Motor neuron (in vitro differentiated cells): Measurements from ENCODE around the gene NHLRC1. TPM values are rescaled to one million over a fixed set of nuclear protein-coding genes. Genes with fewer than 3 reads are reported as not detected.

Source experiments
- ATAC-seq, 8 experiments: fragments of 200-7000 bp; cut with Tn5 transposase; replicated peaks in 6 of 8; 2 replicates each; pipeline ENCODE4 v1.8.0; 2021; ENCODE audit warnings: mild to moderate bottlenecking in 8 of 8, moderate library complexity in 8 of 8
- H3K27ac ChIP-seq, 2 donors: fragments of 250-450 bp; sonication (Bioruptor Pico); 2 replicates each; pipeline ENCODE4 v1.9.0; 2021; ENCODE audit warnings: antibody characterized with exemption in 2 of 2, mild to moderate bottlenecking in 2 of 2, moderate library complexity in 1 of 2
- H3K4me1 ChIP-seq, 2 donors: fragments of 250-450 bp; sonication (Bioruptor Pico); replicated peaks in 1 of 2; 2 replicates each; pipeline ENCODE4 v1.6.1; 2021; ENCODE audit warnings: antibody characterized with exemption in 2 of 2, mild to moderate bottlenecking in 2 of 2, moderate library complexity in 1 of 2
- H3K4me3 ChIP-seq, 5 donors: fragments of 250-450 bp; sonication (Bioruptor Pico); 2 replicates each; pipeline ENCODE4 v1.9.0; 2021; ENCODE audit warnings: antibody characterized with exemption in 5 of 5, mild to moderate bottlenecking in 5 of 5, moderate library complexity in 4 of 5
- WGBS, 10 experiments: fragments of 450-650 bp; shearing (Covaris generic); methylation state at CpG; one replicate each; pipeline ENCODE4 v1.0.0; 2022; 5-methylcytosine and 5-hydroxymethylcytosine counted together
- in situ Hi-C, 9 experiments: fragments of 400-800 bp; cut with MboI; loops; one replicate each; pipeline ENCODE4 v1.15.0; 2021; ENCODE audit warnings: low sequenced_read_pairs in 9 of 9, low pct_unique_long_range_greater_than_20kb in 2 of 9; ENCODE audit not compliant: unreplicated experiment in 9 of 9
- total RNA-seq, 8 experiments: library from RNA; unstranded; fragments of 300-600 nt; gene quantifications; 2 replicates each; pipeline versions ENCODE4 v1.2.3 to v1.2.4, GENCODE V29; 2022

NHLRC1 gene
- total RNA-seq, 8 experiments from 2014 or later: 0.25 to 2.4 (median 1.6) TPM

DNA sequence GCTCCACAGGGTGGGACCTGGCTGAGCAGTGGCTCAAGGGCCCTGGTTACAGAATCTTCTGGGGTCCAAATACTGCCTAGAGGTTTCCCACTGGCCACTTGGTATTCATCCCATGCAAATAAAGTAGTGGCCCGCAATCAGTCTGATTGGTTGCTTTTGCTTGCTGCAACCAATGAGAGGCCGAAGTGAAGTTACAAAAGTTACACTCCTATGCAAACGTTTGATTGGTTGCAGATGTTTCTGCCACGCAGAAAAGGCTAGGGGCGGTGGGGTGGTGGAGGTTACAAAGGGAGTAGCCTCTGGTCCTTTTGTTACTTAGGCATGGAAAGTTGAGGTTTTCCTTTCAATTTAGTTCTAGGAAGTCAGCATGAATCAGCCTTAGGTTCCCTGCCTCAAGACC, 3.6 kb upstream of the NHLRC1 start:
- no peak overlapping the region for H3K27ac ChIP-seq
- 0 to 65% (median 41%) methylated on average over 1 to 4 of the region's 5 CpGs; no CpG with 5 or more reads in 2 of the 10 experiments for WGBS, 10 experiments
- peaks cover 0 to 2% of the 10 kb centered on the region in 2 donors for H3K4me1 ChIP-seq
- no peak overlapping the region for H3K4me3 ChIP-seq
- peak in 3 of 8 experiments; percentile 12 to 83 (median 71) for ATAC-seq
- in situ Hi-C loops: loop anchor here in 1 of 9 experiments (25.0 kb wide), 1 partner anchor 289 kb away; no protein-coding TSS in a partner anchor

DNA sequence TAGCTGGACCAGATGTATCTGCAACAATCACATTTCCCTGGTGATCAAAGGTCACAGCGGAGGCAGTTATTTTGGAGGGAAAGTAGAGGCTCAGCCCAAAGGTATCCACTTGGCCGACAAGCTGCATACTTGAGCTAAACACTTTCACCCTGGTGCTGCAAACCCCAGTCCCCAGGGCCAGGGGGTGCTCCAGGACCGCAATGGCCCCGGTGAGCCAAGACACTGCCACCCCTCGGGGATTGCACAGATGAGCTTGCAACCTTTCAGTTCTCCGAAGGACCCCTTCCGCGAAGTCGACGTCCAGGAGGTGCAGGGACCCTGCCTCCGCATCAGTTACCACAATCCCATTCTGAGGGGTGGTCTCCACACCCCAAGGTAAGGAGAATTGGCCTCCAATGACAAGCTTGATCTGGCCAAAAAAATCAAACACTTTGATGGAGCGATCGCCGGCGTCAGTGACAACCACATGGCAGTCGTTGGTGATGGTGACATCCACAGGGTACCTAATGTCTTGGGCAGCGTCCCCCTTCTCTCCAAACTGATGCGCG, 823 bp downstream of the NHLRC1 start:
- H3K4me1 ChIP-seq: peaks cover 0 to 2% of the 10 kb centered on the region in 2 donors
- in situ Hi-C loops: loop anchor here in 4 of 9 experiments (25.0 kb wide), 4 partner anchors 109 to 959 kb away; partner anchors contain the start of gene KIF13A (in 1 of the 4)
- 49 to 92% (median 73%) methylated on average over 3 to 13 of the region's 19 CpGs; no CpG with 5 or more reads in 3 of the 10 experiments for WGBS, 10 experiments
- H3K4me3 ChIP-seq: peak overlapping the region in 3 of 5 donors; percentile 33 to 38 (median 34)
- ATAC-seq: no peak
- no peak overlapping the region for H3K27ac ChIP-seq

DNA sequence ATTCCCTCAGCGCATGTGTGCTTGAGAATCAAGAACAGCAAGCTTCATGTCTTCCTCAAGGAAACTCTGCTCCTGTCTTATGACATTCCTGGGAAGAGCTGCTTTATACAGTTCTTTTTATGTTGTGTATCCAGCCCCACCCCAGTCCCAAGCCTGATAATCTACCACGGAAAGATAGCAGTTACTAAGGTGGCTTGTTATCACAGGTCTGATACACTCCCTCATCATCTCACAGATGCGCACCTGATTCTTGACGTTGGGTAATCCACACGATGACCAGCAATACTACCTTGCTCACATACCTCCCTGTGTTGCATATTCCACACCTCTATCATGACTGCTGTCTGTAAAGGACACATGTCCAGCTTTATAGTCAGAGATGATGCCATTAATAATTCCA, 3.2 kb downstream of the NHLRC1 start:
- in situ Hi-C loops: loop anchor here in 4 of 9 experiments (25.0 kb wide), 4 partner anchors 107 to 957 kb away; partner anchors contain the start of gene KIF13A (in 1 of the 4)
- H3K4me1 ChIP-seq: peaks cover 0 to 2% of the 10 kb centered on the region in 2 donors
- WGBS, 10 experiments: 58 to 100% (median 80%) methylated on average over 2 to 4 of the region's 5 CpGs; no CpG with 5 or more reads in 2 of the 10 experiments
- ATAC-seq: no peak
- no peak overlapping the region for H3K4me3 ChIP-seq
- no peak overlapping the region for H3K27ac ChIP-seq

DNA sequence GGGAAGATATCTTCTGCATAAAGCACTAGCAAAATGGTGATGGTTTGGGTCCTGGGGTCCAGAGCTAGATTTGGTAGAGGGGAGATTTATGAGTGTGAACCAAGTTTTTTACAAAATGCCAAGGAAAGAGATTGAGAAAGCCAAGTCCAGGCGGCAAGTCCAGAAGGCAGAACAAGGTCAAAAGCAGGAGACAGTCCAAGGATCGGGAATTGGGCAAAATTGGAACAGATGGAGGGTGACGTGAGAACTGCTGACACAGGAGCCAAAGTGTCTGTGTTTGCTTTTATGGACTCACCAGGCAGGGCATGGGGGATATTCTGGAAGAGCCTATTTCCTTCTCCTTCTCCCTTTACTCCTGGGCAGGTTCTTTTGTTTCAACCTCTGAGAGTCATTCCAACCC, 4.1 kb downstream of the NHLRC1 start:
- Histone ChIP-seq H3K4me3 (no peak overlapping the region), H3K27ac (no peak overlapping the region), H3K4me1 (peaks cover 0 to 2% of the 10 kb centered on the region in 2 donors)
- ATAC-seq: no peak
- WGBS, 10 experiments: 0 to 100% (median 44%) methylated on average over 1 to 3 of the region's 3 CpGs; no CpG with 5 or more reads in 2 of the 10 experiments
- in situ Hi-C loops: loop anchor here in 4 of 9 experiments (25.0 kb wide), 4 partner anchors 106 to 956 kb away; partner anchors contain the start of gene KIF13A (in 1 of the 4)

DNA sequence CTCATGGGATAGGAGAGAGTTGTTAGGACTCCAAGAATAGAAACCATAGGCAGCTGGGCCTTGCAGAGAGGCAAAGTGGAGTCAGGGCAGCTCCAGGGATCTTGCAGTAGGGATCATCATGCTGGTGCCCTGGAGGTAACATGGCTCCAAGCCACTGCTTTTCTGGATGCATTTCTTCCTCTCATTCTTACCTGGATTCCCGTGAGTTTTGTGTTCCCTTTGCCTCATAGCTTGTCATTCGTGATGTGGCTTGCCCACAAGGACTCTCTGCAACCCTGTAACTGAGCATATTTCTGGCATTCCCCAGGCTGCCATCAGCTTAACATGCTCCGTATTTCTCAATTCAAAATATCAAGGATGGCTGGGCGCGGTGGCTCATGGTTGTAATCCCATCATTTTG, 5.3 kb downstream of the NHLRC1 start:
- Histone ChIP-seq H3K4me3 (no peak overlapping the region), H3K27ac (no peak overlapping the region), H3K4me1 (peaks cover 0 to under 1% of the 10 kb centered on the region in 2 donors)
- 81 to 100% (median 87%) methylated on average over 3 to 5 of the region's 5 CpGs; no CpG with 5 or more reads in 4 of the 10 experiments for WGBS, 10 experiments
- in situ Hi-C loops: loop anchor here in 4 of 9 experiments (25.0 kb wide), 4 partner anchors 105 to 955 kb away; partner anchors contain the start of gene KIF13A (in 1 of the 4)
- no peak for ATAC-seq

DNA sequence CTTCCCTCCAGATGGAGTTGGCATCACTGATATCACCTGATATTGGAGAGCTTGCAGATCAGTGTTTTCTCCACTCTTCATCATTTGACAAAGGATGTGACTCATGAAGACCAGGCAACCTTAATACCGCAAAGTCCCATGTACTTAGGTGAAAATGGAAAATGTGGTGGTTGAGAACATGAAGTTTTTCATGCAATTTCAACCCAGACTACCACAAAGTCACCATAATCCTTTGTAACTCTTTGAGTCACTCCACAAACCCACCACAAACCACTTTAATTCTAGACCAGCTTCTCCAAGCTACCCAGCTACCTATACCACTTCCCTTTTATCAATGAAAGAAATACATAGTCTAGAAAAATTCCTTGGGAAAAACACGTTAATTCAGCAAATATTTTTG, 7.1 kb downstream of the NHLRC1 start:
- no peak for ATAC-seq
- no peaks in the 10 kb centered on the region for H3K4me1 ChIP-seq
- in situ Hi-C loops: loop anchor here in 4 of 9 experiments (25.0 kb wide), 4 partner anchors 103 to 953 kb away; partner anchors contain the start of gene KIF13A (in 1 of the 4)
- no peak overlapping the region for H3K4me3 ChIP-seq
- 8 to 84% (median 77%) methylated on average over 1 to 2 of the region's 2 CpGs; no CpG with 5 or more reads in 2 of the 10 experiments for WGBS, 10 experiments
- no peak overlapping the region for H3K27ac ChIP-seq

DNA sequence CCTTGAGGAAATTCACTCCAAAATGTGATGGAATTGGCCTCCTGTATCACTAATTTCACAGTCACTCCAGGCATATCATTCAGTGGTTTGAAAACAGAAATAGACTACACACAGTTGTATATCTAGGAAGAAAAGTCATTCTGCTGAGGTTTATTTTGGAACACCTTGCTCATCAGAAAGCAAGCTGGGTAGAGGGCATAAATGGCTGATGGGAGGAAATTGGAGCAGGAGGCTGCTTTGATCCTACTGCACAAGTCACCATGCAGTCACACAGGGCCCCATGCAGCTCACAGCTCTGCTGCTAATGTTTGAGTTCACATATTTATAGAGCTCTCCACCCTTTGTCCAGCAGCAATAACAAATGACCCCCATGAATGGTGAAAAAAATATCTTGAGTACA, 12.3 kb downstream of the NHLRC1 start:
- no peak overlapping the region for H3K4me3 ChIP-seq
- H3K27ac ChIP-seq: no peak overlapping the region
- no peak for ATAC-seq
- H3K4me1 ChIP-seq: no peaks in the 10 kb centered on the region
- in situ Hi-C loops: loop anchor here in 4 of 9 experiments (25.0 kb wide), 4 partner anchors 98 to 948 kb away; partner anchors contain the start of gene KIF13A (in 1 of the 4)

DNA sequence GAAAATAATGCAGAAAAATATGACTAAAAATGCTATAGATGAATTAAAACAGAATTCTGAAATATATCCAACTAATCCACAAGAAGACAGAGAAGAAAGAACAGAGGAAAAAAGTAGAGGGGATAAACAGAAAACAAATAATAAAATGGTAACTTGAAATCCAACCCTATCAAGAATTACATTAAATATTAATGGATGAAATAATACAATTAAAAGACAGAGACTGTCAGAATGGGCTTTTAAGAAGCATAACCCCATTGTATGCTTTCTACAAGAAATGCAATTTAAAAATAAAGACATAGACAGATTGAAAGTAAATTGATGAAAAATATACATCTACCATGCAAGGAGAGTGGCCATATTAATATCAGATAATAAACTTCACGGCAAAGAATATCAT, 15.4 kb downstream of the NHLRC1 start:
- no peaks in the 10 kb centered on the region for H3K4me1 ChIP-seq
- in situ Hi-C loops: loop anchor here in 4 of 9 experiments (25.0 kb wide), 4 partner anchors 95 to 945 kb away; partner anchors contain the start of gene KIF13A (in 1 of the 4)
- WGBS, 10 experiments: 33 to 100% (median 73%) methylated on average over 1 of the region's 1 CpG
- no peak overlapping the region for H3K27ac ChIP-seq
- no peak for ATAC-seq
- no peak overlapping the region for H3K4me3 ChIP-seq

DNA sequence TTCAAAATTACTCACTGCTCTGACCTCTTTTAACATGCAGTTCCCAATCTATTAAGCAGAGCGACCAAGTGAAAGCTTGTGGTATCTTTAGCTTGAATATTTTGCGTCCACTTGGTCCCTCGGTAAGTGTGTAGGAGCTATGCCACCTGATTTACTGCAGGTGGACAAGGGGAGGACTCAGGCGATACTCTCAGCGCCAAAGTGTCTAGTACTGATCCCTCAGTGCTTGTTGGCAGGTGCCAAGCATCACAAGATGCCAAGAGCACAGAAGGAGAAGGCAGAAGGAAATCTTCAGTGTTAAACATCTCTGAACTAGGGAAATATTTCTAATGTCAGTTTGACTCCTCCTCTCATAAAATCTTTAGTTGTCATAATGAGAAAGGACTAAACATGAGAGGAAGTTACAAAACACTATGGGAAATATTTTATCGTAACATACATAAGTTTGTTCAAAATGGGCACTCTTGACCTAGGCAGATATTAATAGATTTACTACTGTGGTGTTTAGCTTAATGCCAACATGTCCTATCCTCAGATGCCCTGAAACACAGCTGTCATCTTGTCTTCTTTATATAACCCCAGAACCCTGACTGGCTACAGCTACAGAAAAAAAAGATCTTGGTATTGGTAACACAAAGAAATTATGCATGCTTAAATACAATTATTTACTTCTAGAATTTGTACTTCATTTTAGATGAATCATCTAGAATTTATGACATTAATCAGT, 19.5 kb downstream of the NHLRC1 start:
- in situ Hi-C loops: loop anchor here in 4 of 9 experiments (25.0 kb wide), 4 partner anchors 91 to 941 kb away; partner anchors contain the start of gene KIF13A (in 1 of the 4)
- 76 to 100% (median 87%) methylated on average over 1 to 6 of the region's 6 CpGs; no CpG with 5 or more reads in 2 of the 10 experiments for WGBS, 10 experiments

DNA sequence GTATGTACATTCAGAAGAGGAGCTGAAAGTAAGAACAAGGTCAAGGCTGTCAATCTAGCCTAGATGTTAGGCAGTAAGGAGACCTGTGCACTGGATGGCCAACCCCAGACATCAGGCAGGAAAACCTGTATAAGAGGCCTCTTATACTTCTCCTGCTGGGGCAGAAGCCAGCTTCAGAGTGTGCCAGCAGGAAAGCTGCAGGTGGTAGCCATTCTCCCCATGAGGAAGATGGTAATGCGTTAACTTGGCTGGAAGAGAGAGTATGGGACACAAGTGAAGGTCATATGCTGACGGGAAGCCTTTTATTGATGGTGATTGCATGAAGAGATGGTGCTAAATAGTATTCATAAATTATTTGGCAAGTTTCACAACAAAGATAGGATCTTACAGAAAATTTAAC, 20.6 kb downstream of the NHLRC1 start:
- in situ Hi-C loops: loop anchor here in 4 of 9 experiments (25.0 kb wide), 4 partner anchors 90 to 940 kb away; partner anchors contain the start of gene KIF13A (in 1 of the 4)
- ATAC-seq: no peak
- H3K27ac ChIP-seq: no peak overlapping the region
- WGBS, 10 experiments: 65 to 100% (median 88%) methylated on average over 1 to 2 of the region's 2 CpGs; no CpG with 5 or more reads in 4 of the 10 experiments
- H3K4me3 ChIP-seq: no peak overlapping the region
- no peaks in the 10 kb centered on the region for H3K4me1 ChIP-seq

More for the DNA sequence above, 19.5 kb downstream of the NHLRC1 start:
- H3K4me3 ChIP-seq: no peak overlapping the region
- no peak overlapping the region for H3K27ac ChIP-seq
- H3K4me1 ChIP-seq: no peaks in the 10 kb centered on the region
- no peak for ATAC-seq

DNA sequence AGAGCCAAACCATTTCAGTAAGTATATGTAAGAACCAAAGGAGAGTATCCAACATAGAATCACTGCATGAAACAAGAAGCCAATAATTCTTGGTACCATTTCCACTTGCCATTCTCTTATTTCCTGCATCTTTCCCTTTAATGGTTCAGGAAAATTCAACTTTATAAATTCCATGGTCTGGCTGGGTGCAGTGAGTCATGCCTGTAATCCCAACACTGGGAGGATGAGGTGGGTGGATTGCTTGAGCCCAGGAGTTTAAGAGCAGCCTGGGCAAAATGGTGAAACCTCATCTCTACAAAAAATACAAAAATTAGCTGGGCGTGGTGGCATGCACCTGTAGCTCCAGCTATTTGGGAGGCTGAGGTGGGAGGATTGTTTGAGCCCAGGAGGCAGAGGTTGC, 21.2 kb downstream of the NHLRC1 start:
- in situ Hi-C loops: loop anchor here in 4 of 9 experiments (25.0 kb wide), 4 partner anchors 89 to 939 kb away; partner anchors contain the start of gene KIF13A (in 1 of the 4)
- ATAC-seq: no peak
- no peak overlapping the region for H3K27ac ChIP-seq
- WGBS, 10 experiments: 0 to 100% (median 57%) methylated on average over 1 of the region's 1 CpG; no CpG with 5 or more reads in 5 of the 10 experiments
- H3K4me3 ChIP-seq: no peak overlapping the region
- H3K4me1 ChIP-seq: no peaks in the 10 kb centered on the region

DNA sequence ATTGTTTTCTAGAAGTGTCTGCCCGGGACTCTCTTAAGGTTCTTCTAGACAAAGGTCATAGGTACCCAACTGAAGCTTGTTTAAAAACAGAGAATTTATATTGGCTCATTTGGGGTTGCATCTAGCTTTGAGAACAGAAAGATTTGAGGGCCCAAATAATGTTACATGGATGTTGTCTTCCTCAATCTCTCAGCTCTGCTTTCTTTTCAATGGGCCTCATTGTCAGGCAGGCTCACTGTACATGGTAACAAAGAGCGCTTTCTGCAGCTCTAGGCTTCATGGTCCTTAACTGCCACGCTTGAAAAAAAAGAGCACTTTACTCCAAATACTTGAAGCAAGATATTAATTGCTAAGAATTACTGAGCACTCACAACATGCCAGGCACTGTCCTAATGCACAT, 22.2 kb downstream of the NHLRC1 start:
- H3K4me3 ChIP-seq: no peak overlapping the region
- no peaks in the 10 kb centered on the region for H3K4me1 ChIP-seq
- H3K27ac ChIP-seq: no peak overlapping the region
- 0 to 91% (median 83%) methylated on average over 1 to 3 of the region's 3 CpGs; no CpG with 5 or more reads in 2 of the 10 experiments for WGBS, 10 experiments
- no peak for ATAC-seq
- in situ Hi-C loops: loop anchor here in 4 of 9 experiments (25.0 kb wide), 4 partner anchors 88 to 938 kb away; partner anchors contain the start of gene KIF13A (in 1 of the 4)
